Epithelial cell of proximal tubule (primary cell): ENCODE measurements around the gene NLRP1. TPM values are rescaled to one million over a fixed set of nuclear protein-coding genes. Genes with fewer than 3 reads are reported as not detected.
"Not testable (repeated sequence)": the region's sequence is repeated elsewhere in the genome, so short reads cannot be mapped to it uniquely, and the experiment has no call there.

Experiments
- DNase-seq: peaks from one replicate; pipeline ENCODE4 v3.0.0-alpha.2; 2011; ENCODE audit warnings: low read depth
- H3K4me3 ChIP-seq: 2 replicates; pipeline ENCODE4 v1.5.1; 2011; ENCODE audit warnings: low read depth, mild to moderate bottlenecking, low read length
- CTCF ChIP-seq: conservative IDR thresholded peaks from 2 replicates; pipeline ENCODE4 v1.5.1; 2012; ENCODE audit warnings: low read depth, mild to moderate bottlenecking, low read length
- total RNA-seq: library from RNA; depleted of rRNA; stranded (reverse); fragments of >200 nt; gene quantifications from 2 replicates; pipeline ENCODE4 v1.2.3, GENCODE V29; 2015

NLRP1 gene
- total RNA-seq, 1 donor from 2014 or later, result 12.7 TPM

GRCh38 chr17:5583426-5584382 lies 605 bp downstream of the NLRP1 start:
- no peak for TF ChIP-seq CTCF
- no peak overlapping the region for H3K4me3 ChIP-seq
- DNase-seq, result no peak

GRCh38 chr17:5582209-5583185 lies 1.8 kb downstream of the NLRP1 start:
- H3K4me3 ChIP-seq, result no peak overlapping the region

GRCh38 chr17:5581655-5582054 lies 2.7 kb downstream of the NLRP1 start:
- DNase-seq, result no peak
- no peak overlapping the region for H3K4me3 ChIP-seq

More at GRCh38 chr17:5582209-5583185, 1.8 kb downstream of the NLRP1 start:
- DNase-seq, result no peak
- no peak for TF ChIP-seq CTCF

GRCh38 chr17:5580969-5581368 lies 3.3 kb downstream of the NLRP1 start:
- TF ChIP-seq CTCF, result no peak
- DNase-seq, result no peak
- H3K4me3 ChIP-seq, result no peak overlapping the region

More at GRCh38 chr17:5581655-5582054, 2.7 kb downstream of the NLRP1 start:
- no peak for TF ChIP-seq CTCF

- no peak for DNase-seq
- no peak for TF ChIP-seq CTCF
- H3K4me3 ChIP-seq, result no peak overlapping the region
These were observed 3.9 kb downstream of the NLRP1 start for GRCh38 chr17:5580367-5580766.

- not testable (repeated sequence) for H3K4me3 ChIP-seq, DNase-seq
These were observed 5.5 kb downstream of the NLRP1 start for GRCh38 chr17:5578768-5579167.

GRCh38 chr17:5573017-5573416 lies 11.3 kb downstream of the NLRP1 start:
- not testable (repeated sequence) for H3K4me3 ChIP-seq, DNase-seq
